Measurements from ENCODE around the gene SLC1A2.

SLC1A2 gene

GRCh38 chr11:35358391-35358790 is 61.0 kb downstream of the SLC1A2 start:
- no peaks in the 10 kb centered on the region for H3K27me3 ChIP-seq (ENCODE audit: insufficient read depth, low read length)
- H3K9ac ChIP-seq (ENCODE audit: low read depth, low read length), result no peak overlapping the region
- H3K4me1 ChIP-seq (ENCODE audit: insufficient read depth, low read length), result no peaks in the 10 kb centered on the region
- no peaks in the 10 kb centered on the region for H3K36me3 ChIP-seq (ENCODE audit: insufficient read depth, low read depth, low read length)
- no peak overlapping the region for H3K27ac ChIP-seq (ENCODE audit: low read length)
- H3K4me3 ChIP-seq (ENCODE audit: low read length), result no peak overlapping the region
- H3K9me3 ChIP-seq (ENCODE audit: insufficient read depth, low read depth, low read length), result no peaks in the 10 kb centered on the region

- Histone ChIP-seq H3K4me3 (ENCODE audit: low read length) (no peak overlapping the region), H3K27ac (ENCODE audit: low read length) (no peak overlapping the region), H3K27me3 (ENCODE audit: insufficient read depth, low read length) (0 out of 2 replicates have a peak, but pooled peaks cover under 1% of the 10 kb centered on the region), H3K36me3 (ENCODE audit: insufficient read depth, low read depth, low read length) (no peaks in the 10 kb centered on the region), H3K9ac (ENCODE audit: low read depth, low read length) (no peak overlapping the region), H3K4me1 (ENCODE audit: insufficient read depth, low read length) (no peaks in the 10 kb centered on the region), H3K9me3 (ENCODE audit: insufficient read depth, low read depth, low read length) (no peaks in the 10 kb centered on the region)
Measured at GRCh38 chr11:35357923-35358322, 61.4 kb downstream of the SLC1A2 start.

GRCh38 chr11:35355102-35355749 is 64.1 kb downstream of the SLC1A2 start:
- Histone ChIP-seq H3K27ac (ENCODE audit: low read length) (no peak overlapping the region), H3K9ac (ENCODE audit: low read depth, low read length) (no peak overlapping the region), H3K27me3 (ENCODE audit: insufficient read depth, low read length) (peaks cover 14% of the 10 kb centered on the region), H3K36me3 (ENCODE audit: insufficient read depth, low read depth, low read length) (no peaks in the 10 kb centered on the region), H3K9me3 (ENCODE audit: insufficient read depth, low read depth, low read length) (no peaks in the 10 kb centered on the region), H3K4me3 (ENCODE audit: low read length) (no peak overlapping the region), H3K4me1 (ENCODE audit: insufficient read depth, low read length) (no peaks in the 10 kb centered on the region)

GRCh38 chr11:35354644-35355043 is 64.7 kb downstream of the SLC1A2 start:
- Histone ChIP-seq H3K9ac (ENCODE audit: low read depth, low read length) (no peak overlapping the region), H3K4me1 (ENCODE audit: insufficient read depth, low read length) (no peaks in the 10 kb centered on the region), H3K27ac (ENCODE audit: low read length) (no peak overlapping the region), H3K36me3 (ENCODE audit: insufficient read depth, low read depth, low read length) (no peaks in the 10 kb centered on the region), H3K27me3 (ENCODE audit: insufficient read depth, low read length) (peaks cover 15% of the 10 kb centered on the region), H3K4me3 (ENCODE audit: low read length) (no peak overlapping the region), H3K9me3 (ENCODE audit: insufficient read depth, low read depth, low read length) (no peaks in the 10 kb centered on the region)

- Histone ChIP-seq H3K27me3 (ENCODE audit: insufficient read depth, low read length) (peaks cover 24% of the 10 kb centered on the region), H3K36me3 (ENCODE audit: insufficient read depth, low read depth, low read length) (no peaks in the 10 kb centered on the region), H3K27ac (ENCODE audit: low read length) (no peak overlapping the region), H3K4me1 (ENCODE audit: insufficient read depth, low read length) (no peaks in the 10 kb centered on the region), H3K4me3 (ENCODE audit: low read length) (no peak overlapping the region), H3K9me3 (ENCODE audit: insufficient read depth, low read depth, low read length) (no peaks in the 10 kb centered on the region), H3K9ac (ENCODE audit: low read depth, low read length) (no peak overlapping the region)
Measured at GRCh38 chr11:35352077-35352888, 67.1 kb downstream of the SLC1A2 start.

GRCh38 chr11:35349897-35350296 is 69.5 kb downstream of the SLC1A2 start:
- H3K4me3 ChIP-seq (ENCODE audit: low read length), result no peak overlapping the region
- H3K4me1 ChIP-seq (ENCODE audit: insufficient read depth, low read length), result no peaks in the 10 kb centered on the region

GRCh38 chr11:35348898-35349687 is 70.3 kb downstream of the SLC1A2 start:
- no peaks in the 10 kb centered on the region for H3K36me3 ChIP-seq (ENCODE audit: insufficient read depth, low read depth, low read length)
- H3K27ac ChIP-seq (ENCODE audit: low read length), result no peak overlapping the region

More at GRCh38 chr11:35349897-35350296, 69.5 kb downstream of the SLC1A2 start:
- Histone ChIP-seq H3K27me3 (ENCODE audit: insufficient read depth, low read length) (peaks cover 24% of the 10 kb centered on the region), H3K27ac (ENCODE audit: low read length) (no peak overlapping the region), H3K36me3 (ENCODE audit: insufficient read depth, low read depth, low read length) (no peaks in the 10 kb centered on the region), H3K9ac (ENCODE audit: low read depth, low read length) (no peak overlapping the region), H3K9me3 (ENCODE audit: insufficient read depth, low read depth, low read length) (no peaks in the 10 kb centered on the region)

GRCh38 chr11:35347921-35348331 is 71.4 kb downstream of the SLC1A2 start:
- Histone ChIP-seq H3K27me3 (ENCODE audit: insufficient read depth, low read length) (peaks cover 23% of the 10 kb centered on the region), H3K4me1 (ENCODE audit: insufficient read depth, low read length) (peaks cover 6% of the 10 kb centered on the region; the same call in 1 of the 2 replicates), H3K9ac (ENCODE audit: low read depth, low read length) (no peak overlapping the region), H3K9me3 (ENCODE audit: insufficient read depth, low read depth, low read length) (no peaks in the 10 kb centered on the region), H3K4me3 (ENCODE audit: low read length) (no peak overlapping the region), H3K27ac (ENCODE audit: low read length) (no peak overlapping the region), H3K36me3 (ENCODE audit: insufficient read depth, low read depth, low read length) (no peaks in the 10 kb centered on the region)

More at GRCh38 chr11:35348898-35349687, 70.3 kb downstream of the SLC1A2 start:
- no peak overlapping the region for H3K4me3 ChIP-seq (ENCODE audit: low read length)
- no peaks in the 10 kb centered on the region for H3K9me3 ChIP-seq (ENCODE audit: insufficient read depth, low read depth, low read length)
- H3K4me1 ChIP-seq (ENCODE audit: insufficient read depth, low read length), result peaks cover 6% of the 10 kb centered on the region; the same call in 1 of the 2 replicates
- H3K9ac ChIP-seq (ENCODE audit: low read depth, low read length), result no peak overlapping the region
- H3K27me3 ChIP-seq (ENCODE audit: insufficient read depth, low read length), result peaks cover 24% of the 10 kb centered on the region

GRCh38 chr11:35347173-35347878 is 72.0 kb downstream of the SLC1A2 start:
- H3K4me1 ChIP-seq (ENCODE audit: insufficient read depth, low read length), result peaks cover 6% of the 10 kb centered on the region; the same call in 1 of the 2 replicates
- H3K36me3 ChIP-seq (ENCODE audit: insufficient read depth, low read depth, low read length), result no peaks in the 10 kb centered on the region
- H3K9me3 ChIP-seq (ENCODE audit: insufficient read depth, low read depth, low read length), result no peaks in the 10 kb centered on the region
- no peak overlapping the region for H3K4me3 ChIP-seq (ENCODE audit: low read length)
- H3K27me3 ChIP-seq (ENCODE audit: insufficient read depth, low read length), result peaks cover 17% of the 10 kb centered on the region
- no peak overlapping the region for H3K9ac ChIP-seq (ENCODE audit: low read depth, low read length)
- H3K27ac ChIP-seq (ENCODE audit: low read length), result no peak overlapping the region

- no peak overlapping the region for H3K27ac ChIP-seq (ENCODE audit: low read length)
- peaks cover 15% of the 10 kb centered on the region; the same call in 1 of the 2 replicates for H3K27me3 ChIP-seq (ENCODE audit: insufficient read depth, low read length)
- H3K4me3 ChIP-seq (ENCODE audit: low read length), result no peak overlapping the region
- no peaks in the 10 kb centered on the region for H3K9me3 ChIP-seq (ENCODE audit: insufficient read depth, low read depth, low read length)
- H3K4me1 ChIP-seq (ENCODE audit: insufficient read depth, low read length), result peaks cover 6% of the 10 kb centered on the region; the same call in 1 of the 2 replicates
- H3K36me3 ChIP-seq (ENCODE audit: insufficient read depth, low read depth, low read length), result no peaks in the 10 kb centered on the region
- no peak overlapping the region for H3K9ac ChIP-seq (ENCODE audit: low read depth, low read length)
Measured at GRCh38 chr11:35346472-35347156, 72.7 kb downstream of the SLC1A2 start.

Measured in iPS-20b (cell line).